Head of caudate nucleus (tissue), 42 donors: ENCODE data around the gene ELOB.

Experiments
- DNase-seq, 42 donors: peaks; one replicate each; pipeline versions ENCODE4 v3.0.0 to v3.0.0-alpha.2; 2020 to 2021; ENCODE audit warnings: mixed read lengths in 7 of 42
- intact Hi-C: fragments of 100-400 bp; cut with DNase I; formaldehyde crosslinking; loops from one replicate; pipeline ENCODE4 v1.15.0; 2022

Gene ELOB

GRCh38 chr16:2773188-2773968, 3.7 kb downstream of the ELOB start:
- intact Hi-C loops = no loop called here
- DNase-seq = no peak

- intact Hi-C loops = no loop called here
- DNase-seq = no peak
These were observed 5.3 kb downstream of the ELOB start for GRCh38 chr16:2771496-2772402.

- no peak for DNase-seq
These were observed 6.8 kb downstream of the ELOB start for GRCh38 chr16:2770057-2770951.

GRCh38 chr16:2769675-2770056, 7.4 kb downstream of the ELOB start:
- no peak for DNase-seq
- intact Hi-C loops = no loop called here

More at GRCh38 chr16:2770057-2770951, 6.8 kb downstream of the ELOB start:
- intact Hi-C loops = no loop called here

GRCh38 chr16:2769100-2769529, 8.0 kb downstream of the ELOB start:
- intact Hi-C loops = no loop called here
- no peak for DNase-seq

GRCh38 chr16:2768403-2769089, 8.5 kb downstream of the ELOB start:
- intact Hi-C loops = no loop called here
- DNase-seq = no peak

GRCh38 chr16:2767891-2768290, 9.2 kb downstream of the ELOB start:
- intact Hi-C loops = no loop called here
- DNase-seq = peak in 33 of 42 donors; percentile 29 to 85 (median 52)

- DNase-seq = no peak
- intact Hi-C loops = no loop called here
These were observed 9.8 kb downstream of the ELOB start for GRCh38 chr16:2767140-2767731.

- DNase-seq = no peak
- intact Hi-C loops = no loop called here
These were observed 10.5 kb downstream of the ELOB start for GRCh38 chr16:2766430-2767139.

GRCh38 chr16:2765462-2766404, 11.3 kb downstream of the ELOB start:
- DNase-seq = no peak
- intact Hi-C loops = no loop called here

GRCh38 chr16:2764718-2765117, 12.4 kb downstream of the ELOB start:
- DNase-seq = no peak
- intact Hi-C loops = no loop called here

- intact Hi-C loops = no loop called here
These were observed 13.9 kb downstream of the ELOB start for GRCh38 chr16:2763173-2763572.

GRCh38 chr16:2762711-2763110, 14.4 kb downstream of the ELOB start:
- DNase-seq = no peak
- intact Hi-C loops = no loop called here

More at GRCh38 chr16:2763173-2763572, 13.9 kb downstream of the ELOB start:
- no peak for DNase-seq

- DNase-seq = no peak
- intact Hi-C loops = no loop called here
These were observed 15.0 kb downstream of the ELOB start for GRCh38 chr16:2761886-2762583.

- DNase-seq = no peak
- intact Hi-C loops = no loop called here
These were observed 15.6 kb downstream of the ELOB start for GRCh38 chr16:2761472-2761871.

GRCh38 chr16:2757344-2757743, 19.7 kb downstream of the ELOB start:
- intact Hi-C loops = no loop called here
- no peak for DNase-seq
